Measurements from ENCODE around the gene USP54. TPM values are rescaled to one million over a fixed set of nuclear protein-coding genes. Genes with fewer than 3 reads are reported as not detected.
"Not testable (repeated sequence)": the region's sequence is repeated elsewhere in the genome, so short reads cannot be mapped to it uniquely, and the experiment has no call there.

Gene USP54, protein sequence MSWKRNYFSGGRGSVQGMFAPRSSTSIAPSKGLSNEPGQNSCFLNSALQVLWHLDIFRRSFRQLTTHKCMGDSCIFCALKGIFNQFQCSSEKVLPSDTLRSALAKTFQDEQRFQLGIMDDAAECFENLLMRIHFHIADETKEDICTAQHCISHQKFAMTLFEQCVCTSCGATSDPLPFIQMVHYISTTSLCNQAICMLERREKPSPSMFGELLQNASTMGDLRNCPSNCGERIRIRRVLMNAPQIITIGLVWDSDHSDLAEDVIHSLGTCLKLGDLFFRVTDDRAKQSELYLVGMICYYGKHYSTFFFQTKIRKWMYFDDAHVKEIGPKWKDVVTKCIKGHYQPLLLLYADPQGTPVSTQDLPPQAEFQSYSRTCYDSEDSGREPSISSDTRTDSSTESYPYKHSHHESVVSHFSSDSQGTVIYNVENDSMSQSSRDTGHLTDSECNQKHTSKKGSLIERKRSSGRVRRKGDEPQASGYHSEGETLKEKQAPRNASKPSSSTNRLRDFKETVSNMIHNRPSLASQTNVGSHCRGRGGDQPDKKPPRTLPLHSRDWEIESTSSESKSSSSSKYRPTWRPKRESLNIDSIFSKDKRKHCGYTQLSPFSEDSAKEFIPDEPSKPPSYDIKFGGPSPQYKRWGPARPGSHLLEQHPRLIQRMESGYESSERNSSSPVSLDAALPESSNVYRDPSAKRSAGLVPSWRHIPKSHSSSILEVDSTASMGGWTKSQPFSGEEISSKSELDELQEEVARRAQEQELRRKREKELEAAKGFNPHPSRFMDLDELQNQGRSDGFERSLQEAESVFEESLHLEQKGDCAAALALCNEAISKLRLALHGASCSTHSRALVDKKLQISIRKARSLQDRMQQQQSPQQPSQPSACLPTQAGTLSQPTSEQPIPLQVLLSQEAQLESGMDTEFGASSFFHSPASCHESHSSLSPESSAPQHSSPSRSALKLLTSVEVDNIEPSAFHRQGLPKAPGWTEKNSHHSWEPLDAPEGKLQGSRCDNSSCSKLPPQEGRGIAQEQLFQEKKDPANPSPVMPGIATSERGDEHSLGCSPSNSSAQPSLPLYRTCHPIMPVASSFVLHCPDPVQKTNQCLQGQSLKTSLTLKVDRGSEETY (N-terminal part only)
- 10 to 100 TPM; 41.6 to 73.0 (median 58.2) TPM for polyA plus RNA-seq (ENCODE audit: insufficient read depth in 1 of 5, insufficient read length in 5 of 5, low replicate concordance in 1 of 5)
- long read RNA-seq, donor 1, result 0 reads
- long read RNA-seq, donor 2, result 0 reads
- long read RNA-seq, donor 3, partial matches to known transcripts, result 7 of 8 reads
- long read RNA-seq, donor 3, other reads (novel, unspliced or antisense), result 0 of 8 reads
- long read RNA-seq, donor 4, partial matches to known transcripts, result 0 of 1 reads
- long read RNA-seq, donor 4, other reads (novel, unspliced or antisense), result 0 of 1 reads
- long read RNA-seq, donor 5, result 0 reads
- long read RNA-seq, donor 6, partial matches to known transcripts, result 0 of 1 reads
- long read RNA-seq, donor 6, other reads (novel, unspliced or antisense), result 0 of 1 reads
- long read RNA-seq, donor 7, result 0 reads
- long read RNA-seq, donor 8, result 0 reads

GRCh38 chr10:73590881-73591799 lies at the start of gene USP54:
USP54 (minus strand) TSS chr10:73591342; CDS start chr10:73575658, 15,684 bp downstream.
- peak in 1 of 2 donors; percentile 32 for DNase-seq

- no peak for DNase-seq
These were observed 48.1 kb upstream of the USP54 start for GRCh38 chr10:73639286-73639685.

GRCh38 chr10:73635781-73636180 lies 44.6 kb upstream of the USP54 start:
- DNase-seq, result no peak

DNA sequence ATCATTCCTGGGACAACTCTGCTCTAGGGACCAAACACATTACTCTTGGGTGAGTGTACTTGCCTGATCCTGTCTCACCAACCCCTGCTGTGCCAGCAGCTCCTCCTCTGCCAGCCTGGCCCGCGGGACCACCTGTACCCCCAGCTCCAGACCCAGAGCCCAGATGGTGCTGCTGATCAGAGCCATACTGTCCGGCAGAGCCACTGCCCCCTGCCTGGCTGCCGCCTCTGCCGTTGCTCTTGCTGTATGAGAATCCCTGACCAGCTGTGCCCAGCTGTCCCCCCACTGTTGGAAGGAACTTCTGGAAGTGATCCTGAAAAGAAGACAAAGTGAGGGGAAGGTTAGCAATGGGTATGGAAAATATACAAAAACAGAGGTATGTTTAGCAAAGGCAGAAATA lies 43.3 kb upstream of the USP54 start:
- no peak for DNase-seq

- no peak for DNase-seq
These were observed 38.0 kb upstream of the USP54 start for GRCh38 chr10:73629165-73629564.

- no peak for DNase-seq
These were observed 37.3 kb upstream of the USP54 start for GRCh38 chr10:73628405-73628804.

- DNase-seq, result no peak
These were observed 36.2 kb upstream of the USP54 start for GRCh38 chr10:73627300-73627699.

GRCh38 chr10:73625884-73626752 lies 35.0 kb upstream of the USP54 start:
- peak; percentile 95 to 97 for DNase-seq

- DNase-seq, result peak; percentile 51 to 58
These were observed 34.1 kb upstream of the USP54 start for GRCh38 chr10:73625004-73625883.

DNA sequence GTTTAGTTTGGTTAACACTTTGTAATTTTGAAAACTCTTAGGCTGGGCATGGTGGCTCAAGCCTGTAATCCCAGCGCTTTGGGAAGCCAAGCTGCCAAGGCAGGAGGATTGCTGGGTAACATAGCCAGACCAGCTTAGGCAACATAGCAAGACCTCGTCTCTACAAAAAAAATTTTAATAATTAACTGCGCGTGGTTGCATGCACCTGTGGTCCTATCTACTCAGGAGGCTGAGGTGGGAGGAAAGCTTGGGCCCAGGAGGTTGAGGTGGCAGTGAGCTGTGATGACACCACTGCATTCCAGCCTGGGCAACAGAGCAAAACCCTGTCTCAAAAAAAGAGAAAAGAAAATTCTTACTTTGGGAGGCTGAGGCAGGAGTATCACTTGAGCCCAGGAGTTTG lies 31.9 kb upstream of the USP54 start:
- no peak for DNase-seq

DNA sequence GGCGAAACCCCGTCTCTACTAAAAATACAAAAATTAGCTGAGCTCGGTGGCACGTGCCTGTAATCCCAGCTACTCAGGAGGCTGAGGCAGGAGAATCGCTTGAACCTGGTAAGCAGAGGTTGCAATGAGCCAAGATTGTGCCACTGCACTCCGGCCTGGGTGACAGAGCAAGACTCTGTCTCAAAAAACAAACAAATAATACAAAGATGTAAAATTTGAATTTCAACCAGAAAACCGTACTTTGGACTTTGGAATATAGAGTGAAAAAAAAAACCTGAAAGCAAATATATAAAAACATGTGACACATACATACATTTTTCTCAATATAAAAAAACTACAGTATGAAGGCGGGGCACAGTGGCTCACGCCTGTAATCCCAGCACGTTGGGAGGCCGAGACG lies 29.8 kb upstream of the USP54 start:
- not testable (repeated sequence) for DNase-seq

- DNase-seq, result not testable (repeated sequence)
These were observed 26.0 kb upstream of the USP54 start for GRCh38 chr10:73617143-73617542.

- no peak for DNase-seq
These were observed 23.6 kb upstream of the USP54 start for GRCh38 chr10:73614720-73615119.

DNA sequence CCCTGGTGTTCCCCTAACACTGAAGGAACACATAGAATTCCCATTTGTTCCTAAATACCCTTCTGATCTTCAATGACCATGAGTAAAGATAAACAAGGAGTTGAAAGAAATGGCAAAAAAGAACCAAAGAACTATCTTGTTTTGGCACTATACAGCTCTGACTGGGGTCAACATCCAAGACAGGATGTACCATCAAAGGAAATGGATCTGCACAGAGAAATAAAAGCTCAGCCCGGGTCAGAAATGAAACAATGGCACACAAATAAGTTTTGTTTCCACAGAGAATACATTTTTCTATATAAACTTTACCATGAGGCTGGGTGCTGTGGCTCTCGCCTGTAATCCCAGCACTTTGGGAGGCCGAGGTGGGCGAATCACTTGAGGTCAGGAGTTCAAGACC lies 18.0 kb upstream of the USP54 start:
- DNase-seq, result no peak

GRCh38 chr10:73601486-73601921 lies 10.4 kb upstream of the USP54 start:
- DNase-seq, result peak; percentile 55

DNA sequence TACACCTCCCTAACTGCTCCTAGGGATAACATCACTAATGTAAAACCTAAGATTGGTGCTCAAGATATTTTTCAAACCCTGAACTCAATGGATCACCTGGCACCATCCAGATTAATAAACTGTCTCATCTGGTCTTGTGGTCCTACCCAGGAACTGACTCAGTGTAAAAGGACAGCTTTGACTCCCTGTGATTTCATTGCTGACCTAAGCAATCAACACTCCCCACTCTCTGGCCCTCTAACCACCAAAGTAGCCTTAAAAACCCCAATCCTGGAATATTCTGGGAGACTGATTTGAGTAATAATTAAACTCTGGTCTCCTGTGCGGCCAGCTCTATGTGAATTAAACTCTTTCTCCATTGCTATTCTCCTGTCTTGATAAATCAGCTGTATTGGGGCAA lies 6.2 kb upstream of the USP54 start:
- no peak for DNase-seq

DNA sequence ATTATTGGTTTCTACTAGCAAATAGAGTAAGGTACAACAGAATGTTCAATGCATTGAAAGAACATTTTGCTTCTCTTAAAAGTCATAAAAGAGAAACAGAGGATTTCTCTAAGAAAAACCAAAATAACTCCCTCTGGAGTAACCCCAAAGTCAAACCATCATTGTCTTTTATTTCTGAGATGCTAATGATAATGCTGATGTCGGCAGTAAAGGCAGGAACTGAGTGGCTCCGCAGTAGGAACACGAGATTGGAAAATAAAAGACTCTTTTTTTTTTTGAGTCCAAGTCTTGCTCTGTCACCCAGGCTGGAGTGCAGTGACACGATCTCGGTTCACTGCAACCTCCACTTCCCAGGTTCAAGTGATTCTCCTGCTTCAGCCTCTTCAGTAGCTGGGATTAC lies 2.7 kb upstream of the USP54 start:
- DNase-seq, result no peak

- no peak for DNase-seq
These were observed 2.0 kb upstream of the USP54 start for GRCh38 chr10:73593110-73593509.

All from right lung (tissue), 10 donors.